GM18868 (cell line): Measurements from ENCODE around the gene URGCP.
A peak's percentile ranks its signal among the peaks of the same experiment; 100 is the strongest.

ENCODE experiments used
- ATAC-seq: cut with Tn5 transposase; IDR thresholded peaks from one replicate; pipeline ENCODE4 v1.9.1; 2021; ENCODE audit warnings: mild to moderate bottlenecking, moderate library complexity; ENCODE audit not compliant: unreplicated experiment

The URGCP gene

DNA sequence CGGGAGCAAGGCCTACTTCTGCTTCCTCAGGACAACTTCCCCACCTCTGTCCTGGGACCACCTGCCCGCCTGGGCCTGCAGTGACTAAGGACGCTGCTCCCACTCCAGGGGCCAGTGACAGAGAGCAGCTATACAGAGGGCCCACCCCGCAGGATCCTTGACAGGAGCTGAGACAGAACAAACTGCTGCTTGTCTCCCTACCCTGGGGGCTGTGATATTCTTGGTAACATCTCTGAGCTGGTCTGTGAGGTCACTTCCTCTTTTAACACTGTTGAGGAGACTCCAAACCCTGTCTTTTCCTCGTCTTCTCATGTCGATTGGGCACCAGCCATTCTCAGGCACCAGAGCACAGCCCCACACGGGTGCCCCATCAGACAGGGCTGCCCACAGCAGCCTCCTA, 30.2 kb downstream of the URGCP start:
- no peak for ATAC-seq

GRCh38 chr7:43873300-43873699, 33.1 kb downstream of the URGCP start:
- ATAC-seq: no peak

DNA sequence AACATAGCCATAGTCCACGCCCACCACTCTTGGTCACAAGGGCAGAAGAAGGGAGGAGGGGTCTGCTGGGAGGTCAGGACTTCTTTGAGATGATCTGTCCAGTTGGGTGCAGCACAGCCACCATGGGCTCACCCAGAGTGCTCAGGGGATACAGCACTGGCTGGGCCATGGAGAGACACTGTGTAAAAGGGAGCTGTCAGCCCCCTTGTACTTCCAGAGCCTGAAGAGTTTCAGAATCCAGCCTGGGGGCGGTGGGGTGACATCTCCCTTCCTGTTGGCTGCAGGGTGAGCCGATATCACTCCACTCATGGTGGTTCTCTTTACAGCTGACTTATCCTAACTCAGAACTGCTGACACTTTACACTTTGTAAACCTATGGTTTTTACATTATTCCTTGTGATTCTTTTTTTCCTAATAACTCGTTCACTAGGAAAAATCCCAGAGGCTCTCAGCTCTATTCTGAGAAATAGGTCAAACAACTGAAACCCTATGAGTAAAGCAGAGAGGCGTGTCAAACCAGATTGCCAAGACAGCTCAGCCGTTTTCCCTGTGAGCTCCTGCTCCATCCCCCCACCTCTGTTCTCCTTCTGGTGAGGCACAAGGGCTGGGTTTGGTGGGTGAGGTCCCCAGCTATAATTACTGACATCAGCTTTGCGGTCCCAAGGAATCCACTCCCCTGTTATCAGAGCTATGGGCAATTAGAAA, 33.8 kb downstream of the URGCP start:
- no peak for ATAC-seq

- no peak for ATAC-seq
Measured at GRCh38 chr7:43871064-43871463, 35.3 kb downstream of the URGCP start.

- ATAC-seq: no peak
Measured at GRCh38 chr7:43870316-43870715, 36.1 kb downstream of the URGCP start.

DNA sequence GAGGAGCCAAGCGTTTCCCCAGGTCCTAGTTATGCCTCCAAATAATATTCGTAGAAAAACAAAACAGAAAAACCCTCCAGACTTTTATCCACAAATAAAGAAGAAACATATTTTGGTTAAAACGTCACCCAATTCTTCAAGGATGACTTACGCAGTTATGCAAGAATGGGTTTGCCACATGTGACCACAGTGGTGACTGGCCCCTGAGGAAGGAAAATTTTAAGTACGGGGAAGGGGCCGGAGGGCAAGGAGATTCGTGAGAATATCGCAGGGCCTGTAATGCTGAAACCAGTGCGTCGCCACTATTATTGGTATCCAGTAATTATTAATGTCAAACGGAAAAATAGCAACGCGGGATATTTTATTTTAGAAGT, 36.5 kb downstream of the URGCP start:
- peak; percentile 3 for ATAC-seq

GRCh38 chr7:43869006-43869866, 37.2 kb downstream of the URGCP start, which contains the start of gene MRPS24:
TSS of gene MRPS24 (minus strand) at chr7:43869517. CDS start at chr7:43869495, 22 bp downstream.
- peak; percentile 94 for ATAC-seq

- ATAC-seq: no peak
Measured at GRCh38 chr7:43868681-43869005, 37.8 kb downstream of the URGCP start.

- ATAC-seq: no peak
Measured at GRCh38 chr7:43868181-43868580, 38.2 kb downstream of the URGCP start.

DNA sequence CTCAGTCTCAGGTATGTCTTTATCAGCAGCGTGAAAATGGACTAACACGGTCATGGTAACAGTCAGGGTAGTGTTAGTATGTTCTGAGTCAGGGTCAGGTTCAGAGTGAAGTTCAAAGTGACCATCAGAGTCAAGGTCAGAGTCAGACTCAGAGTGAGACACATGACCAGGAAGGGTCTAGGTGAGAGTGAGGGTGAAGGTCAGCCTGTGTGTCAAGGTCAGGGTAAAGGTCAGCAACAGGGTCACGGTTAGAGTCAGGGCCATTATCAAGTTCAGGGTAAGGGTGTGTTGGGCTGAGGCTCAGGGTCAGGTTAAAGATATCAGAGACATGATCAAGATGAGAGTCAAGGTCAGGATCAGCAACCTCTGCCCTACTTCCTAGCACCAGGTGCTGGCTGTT, 41.1 kb downstream of the URGCP start:
- no peak for ATAC-seq

- ATAC-seq: no peak
Measured at GRCh38 chr7:43864126-43864525, 42.3 kb downstream of the URGCP start.

DNA sequence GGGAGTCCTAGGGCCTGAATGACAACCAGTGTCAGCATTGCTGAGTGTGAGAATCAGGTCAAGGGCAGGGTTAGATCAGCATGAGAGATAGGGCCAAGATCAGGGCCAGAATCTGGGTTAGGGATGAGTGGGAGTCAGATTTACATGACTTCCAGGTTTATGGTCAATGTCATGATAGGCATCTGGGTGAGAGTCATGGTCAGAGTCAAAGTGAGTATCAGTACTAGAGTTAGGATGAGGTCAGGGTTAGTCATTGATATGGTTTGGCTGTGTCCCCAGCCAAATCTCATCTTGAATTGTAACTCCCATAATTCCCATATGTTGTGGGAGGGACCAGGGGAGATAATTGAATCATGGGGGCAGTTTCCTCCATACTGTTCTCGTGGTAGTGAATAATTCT, 49.4 kb downstream of the URGCP start:
- ATAC-seq: no peak

DNA sequence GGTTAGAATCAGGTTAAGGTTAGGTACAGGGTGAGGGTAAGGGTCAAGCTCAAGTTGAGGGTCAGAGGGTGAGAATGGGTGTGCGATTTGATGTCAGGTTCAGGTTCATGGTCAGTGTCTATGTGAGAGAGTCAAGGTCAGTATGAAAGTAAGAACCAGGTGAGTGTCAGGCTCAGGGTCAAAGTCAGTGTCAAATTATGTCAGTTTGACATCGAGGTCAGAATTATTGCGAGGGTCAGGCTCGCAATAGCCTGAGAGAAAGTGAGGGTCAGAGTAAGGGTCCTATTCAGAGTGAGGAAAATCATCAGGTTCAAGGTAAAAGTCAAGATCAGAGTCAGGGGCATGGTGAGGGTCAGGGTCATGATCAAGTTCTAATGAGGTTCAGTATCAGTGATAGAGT, 50.1 kb downstream of the URGCP start:
- no peak for ATAC-seq

DNA sequence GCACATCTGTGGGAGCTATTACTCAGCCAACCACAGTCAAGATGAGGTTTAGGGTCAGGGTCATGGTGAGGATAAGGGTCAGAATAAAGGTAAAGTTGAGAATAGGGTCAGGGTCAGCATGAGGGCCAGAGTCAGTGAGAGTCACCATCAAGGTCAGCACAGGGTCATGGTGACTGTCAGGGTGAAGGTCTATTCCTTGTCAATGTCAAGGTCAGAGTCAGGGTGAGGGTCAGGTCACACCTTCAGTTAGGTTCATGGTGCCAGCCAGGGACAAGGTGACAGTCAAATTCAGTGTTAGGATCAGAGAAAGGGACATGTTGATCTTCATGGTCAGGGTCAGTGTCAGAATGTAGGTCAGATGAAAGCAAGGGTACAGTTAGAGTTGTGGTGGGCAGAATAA, 51.2 kb downstream of the URGCP start:
- no peak for ATAC-seq

GRCh38 chr7:43851805-43852204, 54.6 kb downstream of the URGCP start:
- ATAC-seq: no peak

DNA sequence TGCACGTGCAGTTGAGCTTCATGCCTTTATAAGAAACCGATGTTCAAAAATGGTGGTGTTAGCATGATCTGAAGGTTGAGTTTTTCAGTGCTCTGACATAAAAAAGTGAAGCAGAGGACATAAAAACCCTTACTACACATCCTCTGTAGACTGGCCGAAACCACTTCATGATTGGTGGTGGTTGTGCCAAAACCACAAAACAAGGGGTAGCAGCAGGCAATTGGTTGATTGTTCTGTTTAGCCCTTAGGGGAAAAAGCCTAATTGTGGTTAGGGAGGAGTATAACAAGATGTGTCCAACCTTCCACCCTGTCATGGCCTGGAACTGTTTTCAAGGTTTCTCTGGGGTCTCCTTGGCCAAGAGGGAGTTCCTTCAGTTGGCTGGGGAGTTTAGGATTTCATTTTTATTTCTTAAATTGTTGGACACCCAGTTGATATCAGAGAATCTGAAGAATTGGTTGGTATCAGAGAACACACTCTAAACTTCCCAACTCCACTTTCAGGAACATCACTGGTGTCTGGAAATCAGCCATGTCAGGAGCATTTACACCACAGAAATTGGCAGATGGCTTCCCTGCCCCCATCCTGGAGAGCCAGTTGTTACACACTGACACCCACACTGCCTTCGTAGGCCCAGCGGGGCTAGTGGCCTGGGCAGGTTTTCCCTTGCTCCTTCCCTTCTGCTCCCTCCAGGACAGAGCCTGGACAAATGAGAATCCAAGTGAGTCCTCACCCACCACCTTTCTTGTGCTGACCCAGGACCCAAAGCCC, 55.9 kb downstream of the URGCP start:
- ATAC-seq: no peak

DNA sequence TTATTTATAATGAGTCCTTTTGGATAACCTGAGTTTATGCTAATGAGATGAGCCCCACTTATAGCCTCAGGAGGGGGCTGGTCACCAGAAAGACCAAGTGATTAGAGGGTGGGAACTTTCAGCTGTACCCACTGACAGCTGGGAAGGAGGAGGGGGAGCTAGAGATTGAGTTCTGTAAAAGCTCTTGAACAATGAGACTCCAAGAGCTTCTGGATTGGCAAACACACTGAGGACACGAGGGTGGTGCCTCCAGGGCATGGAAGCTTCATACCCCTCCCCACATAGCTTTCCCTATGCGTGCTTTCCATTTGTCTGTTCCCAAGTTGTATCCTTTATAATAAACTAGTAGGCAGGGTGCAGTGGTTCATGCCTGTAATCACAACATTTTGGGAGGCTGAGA, 57.3 kb downstream of the URGCP start:
- no peak for ATAC-seq

DNA sequence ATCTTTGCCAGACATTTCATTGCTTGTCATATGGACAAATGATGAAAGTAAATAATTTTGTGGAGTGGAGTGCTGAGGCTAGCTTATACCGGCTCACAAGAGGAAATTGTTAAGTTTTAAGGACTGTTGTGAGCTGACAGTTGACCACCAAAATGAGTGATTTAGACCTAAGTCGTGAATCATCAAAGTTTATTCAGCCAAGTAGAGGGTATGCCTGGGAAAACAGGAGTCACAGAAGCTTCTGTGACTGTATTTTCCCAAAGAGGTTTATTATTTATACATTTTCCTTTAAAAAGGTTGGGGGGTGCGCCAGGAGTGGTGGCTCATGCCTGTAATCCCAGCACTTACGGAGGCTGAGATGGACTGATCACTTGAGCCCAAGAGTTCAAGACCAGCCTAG, 58.9 kb downstream of the URGCP start:
- no peak for ATAC-seq

- ATAC-seq: no peak
Measured at GRCh38 chr7:43844662-43845061, 61.7 kb downstream of the URGCP start.

- no peak for ATAC-seq
Measured at GRCh38 chr7:43844257-43844656, 62.1 kb downstream of the URGCP start.

DNA sequence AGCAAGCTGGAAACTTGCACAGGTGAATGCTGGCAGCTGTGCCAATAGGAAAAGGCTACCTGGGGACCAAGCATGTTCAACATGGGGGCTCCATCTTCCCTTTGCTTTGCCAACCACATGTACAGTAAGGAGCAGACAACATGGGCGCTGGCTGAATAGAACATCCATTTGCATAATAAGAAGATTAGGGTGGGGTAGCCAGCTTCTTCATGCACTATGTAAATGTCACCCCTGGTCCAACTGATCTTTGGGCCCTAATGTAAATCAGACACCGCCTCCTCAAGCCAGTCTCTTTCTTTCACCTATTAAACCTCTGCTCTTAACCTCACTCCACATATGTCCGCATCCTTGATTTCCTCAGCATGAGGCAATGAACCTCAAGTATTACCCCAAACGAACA, 63.1 kb downstream of the URGCP start:
- ATAC-seq: no peak

DNA sequence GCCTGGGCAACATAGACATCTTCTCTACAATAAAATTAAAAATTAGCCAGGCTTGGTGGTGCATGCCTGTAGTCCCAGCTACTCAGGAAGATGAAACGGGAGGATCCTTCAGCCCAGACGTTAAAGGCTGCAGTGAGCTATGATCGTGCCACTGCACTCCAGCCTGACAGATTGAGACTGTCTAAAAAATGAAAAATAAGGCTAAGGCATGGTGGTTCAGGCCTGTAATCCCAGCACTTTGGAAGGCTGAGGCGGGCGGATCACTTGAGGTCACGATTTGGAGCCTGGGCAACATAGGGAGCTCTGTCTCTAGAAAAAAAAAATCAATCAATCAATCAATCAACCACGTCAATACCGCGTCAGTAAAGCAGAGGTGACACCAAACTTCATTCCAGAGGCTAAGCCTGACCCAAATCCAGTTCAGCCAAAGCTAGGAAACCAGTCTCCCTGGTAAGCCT, 68.2 kb downstream of the URGCP start:
- no peak for ATAC-seq
